ENCODE measurements around the gene EGFR.

The EGFR gene

GRCh38 chr7:54992871-54993475 is 25.8 kb upstream of the EGFR start:
- Histone ChIP-seq H3K9me2 (replicated peaks; ENCODE audit: control insufficient read depth, low read length) (no peaks in the 10 kb centered on the region), H3K9me3 (ENCODE audit: control insufficient read depth, insufficient read depth, low read length) (no peaks in the 10 kb centered on the region), H3K36me3 (ENCODE audit: control insufficient read depth, low read length) (no peaks in the 10 kb centered on the region), H3F3A (ENCODE audit: control insufficient read depth, insufficient read depth) (no peaks in the 10 kb centered on the region), H3K4me1 (ENCODE audit: control insufficient read depth, low read length) (no peaks in the 10 kb centered on the region), H3K4me2 (ENCODE audit: low read length) (no peak overlapping the region), H3K79me2 (ENCODE audit: control insufficient read depth, low read length) (no peaks in the 10 kb centered on the region), H4K20me1 (ENCODE audit: control insufficient read depth, insufficient read depth, low read depth, low read length) (no peaks in the 10 kb centered on the region), H3K27me3 (ENCODE audit: control insufficient read depth, low read length) (no peaks in the 10 kb centered on the region), H3K27ac (ENCODE audit: low read depth, low read length) (no peak overlapping the region), H3K4me3 (ENCODE audit: low read length) (no peak overlapping the region)
- no peak for TF ChIP-seq CTCF (IDR thresholded peaks at IDR 0.05; ENCODE audit: low read depth, low read length, poor library complexity, severe bottlenecking)
- TF ChIP-seq EZH2phosphoT487 (IDR thresholded peaks at IDR 0.05; ENCODE audit: borderline replicate concordance, low read length), result no peak

GRCh38 chr7:54995166-54995565 is 23.7 kb upstream of the EGFR start:
- Histone ChIP-seq H3K9me3 (ENCODE audit: control insufficient read depth, insufficient read depth, low read length) (no peaks in the 10 kb centered on the region), H3K4me2 (ENCODE audit: low read length) (no peak overlapping the region), H3K4me1 (ENCODE audit: control insufficient read depth, low read length) (no peaks in the 10 kb centered on the region), H3K27ac (ENCODE audit: low read depth, low read length) (no peak overlapping the region), H3K27me3 (ENCODE audit: control insufficient read depth, low read length) (no peaks in the 10 kb centered on the region), H4K20me1 (ENCODE audit: control insufficient read depth, insufficient read depth, low read depth, low read length) (no peaks in the 10 kb centered on the region), H3K79me2 (ENCODE audit: control insufficient read depth, low read length) (no peaks in the 10 kb centered on the region), H3K4me3 (ENCODE audit: low read length) (no peak overlapping the region), H3F3A (ENCODE audit: control insufficient read depth, insufficient read depth) (no peaks in the 10 kb centered on the region), H3K36me3 (ENCODE audit: control insufficient read depth, low read length) (no peaks in the 10 kb centered on the region), H3K9me2 (replicated peaks; ENCODE audit: control insufficient read depth, low read length) (no peaks in the 10 kb centered on the region)
- TF ChIP-seq CTCF (IDR thresholded peaks at IDR 0.05; ENCODE audit: low read depth, low read length, poor library complexity, severe bottlenecking), result no peak
- TF ChIP-seq EZH2phosphoT487 (IDR thresholded peaks at IDR 0.05; ENCODE audit: borderline replicate concordance, low read length), result no peak

GRCh38 chr7:54995610-54996363 is 23.0 kb upstream of the EGFR start:
- Histone ChIP-seq H3K27me3 (ENCODE audit: control insufficient read depth, low read length) (no peaks in the 10 kb centered on the region), H3K4me2 (ENCODE audit: low read length) (no peak overlapping the region), H3F3A (ENCODE audit: control insufficient read depth, insufficient read depth) (no peaks in the 10 kb centered on the region), H3K9me3 (ENCODE audit: control insufficient read depth, insufficient read depth, low read length) (no peaks in the 10 kb centered on the region), H3K4me1 (ENCODE audit: control insufficient read depth, low read length) (no peaks in the 10 kb centered on the region), H3K36me3 (ENCODE audit: control insufficient read depth, low read length) (no peaks in the 10 kb centered on the region), H3K27ac (ENCODE audit: low read depth, low read length) (no peak overlapping the region), H3K4me3 (ENCODE audit: low read length) (no peak overlapping the region), H3K79me2 (ENCODE audit: control insufficient read depth, low read length) (no peaks in the 10 kb centered on the region), H3K9me2 (replicated peaks; ENCODE audit: control insufficient read depth, low read length) (no peaks in the 10 kb centered on the region), H4K20me1 (ENCODE audit: control insufficient read depth, insufficient read depth, low read depth, low read length) (no peaks in the 10 kb centered on the region)
- TF ChIP-seq CTCF (IDR thresholded peaks at IDR 0.05; ENCODE audit: low read depth, low read length, poor library complexity, severe bottlenecking), result no peak
- TF ChIP-seq EZH2phosphoT487 (IDR thresholded peaks at IDR 0.05; ENCODE audit: borderline replicate concordance, low read length), result no peak
